Upper lobe of left lung (tissue), 4 donors: ENCODE results near the gene TSHZ2.

Experiments
- CTCF ChIP-seq, 6 experiments: fragments of 450-650 bp in 4 of 6; fragments of 200-600 bp in 2 of 6; sonication (generic) in 2 of 6; IDR thresholded peaks; one replicate each; pipeline ENCODE4 v1.5.1; 2016 to 2019; ENCODE audit warnings: antibody characterized with exemption in 6 of 6
- EP300 ChIP-seq, 4 donors: sonication (generic); formaldehyde crosslinking; IDR thresholded peaks; one replicate each; pipeline ENCODE4 v1.5.1; 2017; ENCODE audit warnings: antibody characterized with exemption in 4 of 4, control low read depth in 2 of 4
- POLR2A ChIP-seq, 4 donors: fragments of 450-650 bp; IDR thresholded peaks; one replicate each; pipeline ENCODE4 v1.5.1; 2016 to 2017; ENCODE audit warnings: antibody characterized with exemption in 4 of 4, mild to moderate bottlenecking in 2 of 4
- POLR2AphosphoS5 ChIP-seq, 2 donors: sonication (generic); formaldehyde crosslinking; IDR thresholded peaks; one replicate each; pipeline ENCODE4 v1.5.1; 2017; ENCODE audit warnings: antibody characterized with exemption in 2 of 2

- TF ChIP-seq CTCF (IDR thresholded peaks at IDR 0.05), result no peak
- TF ChIP-seq POLR2A (IDR thresholded peaks at IDR 0.05), result no peak
- no peak for TF ChIP-seq POLR2AphosphoS5 (IDR thresholded peaks at IDR 0.05)
- TF ChIP-seq EP300 (IDR thresholded peaks at IDR 0.05), result no peak
Observed at GRCh38 chr20:52965819-52966218, 6.3 kb upstream of the TSHZ2 start.
